GM21381 (cell line): ENCODE results near the gene GJC1.
"Not testable (repeated sequence)": the region's sequence is repeated elsewhere in the genome, so short reads cannot be mapped to it uniquely, and the experiment has no call there.

Source experiments
- ATAC-seq: cut with Tn5 transposase; IDR thresholded peaks from one replicate; pipeline ENCODE4 v1.9.1; 2021; ENCODE audit warnings: mild to moderate bottlenecking, moderate library complexity; ENCODE audit not compliant: unreplicated experiment

The GJC1 gene

GRCh38 chr17:44763170-44763569 is 66.9 kb downstream of the GJC1 start:
- ATAC-seq: no peak

- no peak for ATAC-seq
Observed at GRCh38 chr17:44761932-44762810, 67.9 kb downstream of the GJC1 start.

GRCh38 chr17:44760474-44761308 is 69.4 kb downstream of the GJC1 start:
- no peak for ATAC-seq

GRCh38 chr17:44759916-44760243 is 70.2 kb downstream of the GJC1 start:
- no peak for ATAC-seq

- ATAC-seq: no peak
Observed at GRCh38 chr17:44759086-44759915, 70.8 kb downstream of the GJC1 start.

GRCh38 chr17:44758414-44759085 is 71.5 kb downstream of the GJC1 start, which contains the start of gene ADAM11:
ADAM11 (plus strand) TSS chr17:44758988; CDS start chr17:44759200, 212 bp downstream.
- ATAC-seq: no peak

GRCh38 chr17:44757918-44758413 is 72.1 kb downstream of the GJC1 start:
- ATAC-seq: no peak

GRCh38 chr17:44757045-44757917 is 72.8 kb downstream of the GJC1 start:
- no peak for ATAC-seq

- not testable (repeated sequence) for ATAC-seq
Observed at GRCh38 chr17:44755180-44755579, 74.9 kb downstream of the GJC1 start.

GRCh38 chr17:44754276-44754675 is 75.8 kb downstream of the GJC1 start:
- no peak for ATAC-seq

- no peak for ATAC-seq
Observed at GRCh38 chr17:44752953-44753861, 76.9 kb downstream of the GJC1 start.

- no peak for ATAC-seq
Observed at GRCh38 chr17:44751806-44752205, 78.3 kb downstream of the GJC1 start.

GRCh38 chr17:44751331-44751730 is 78.8 kb downstream of the GJC1 start:
- ATAC-seq: no peak

GRCh38 chr17:44749980-44750318 is 80.1 kb downstream of the GJC1 start:
- no peak for ATAC-seq

GRCh38 chr17:44749076-44749979 is 80.8 kb downstream of the GJC1 start:
- ATAC-seq: no peak
